HG02588 (cell line): ENCODE results near the gene KRT1.

Experiments
- ATAC-seq: cut with Tn5 transposase; IDR thresholded peaks from one replicate; pipeline ENCODE4 v1.9.1; 2021; ENCODE audit warnings: mild to moderate bottlenecking, moderate library complexity; ENCODE audit not compliant: unreplicated experiment

The KRT1 gene

DNA sequence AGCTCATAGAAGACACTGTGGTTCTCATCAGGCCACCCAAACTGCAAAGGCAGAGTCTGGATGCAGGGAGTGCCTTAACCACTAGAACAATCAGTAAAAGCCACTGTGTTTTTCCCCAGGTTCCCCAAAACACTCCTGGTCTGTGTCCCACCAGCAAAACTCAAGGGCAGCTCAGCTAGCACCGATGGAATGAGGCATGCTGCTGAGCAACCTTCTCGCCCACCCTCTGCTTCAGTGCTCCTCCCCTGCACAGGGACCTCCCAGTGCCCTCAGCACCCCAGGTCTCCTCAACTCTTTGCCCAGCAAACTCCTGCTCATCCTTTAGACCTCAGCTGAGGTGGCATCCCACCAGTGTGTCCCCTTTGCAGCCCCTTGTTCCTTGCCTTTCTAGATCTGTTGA, 19.2 kb upstream of the KRT1 start:
- ATAC-seq: no peak

DNA sequence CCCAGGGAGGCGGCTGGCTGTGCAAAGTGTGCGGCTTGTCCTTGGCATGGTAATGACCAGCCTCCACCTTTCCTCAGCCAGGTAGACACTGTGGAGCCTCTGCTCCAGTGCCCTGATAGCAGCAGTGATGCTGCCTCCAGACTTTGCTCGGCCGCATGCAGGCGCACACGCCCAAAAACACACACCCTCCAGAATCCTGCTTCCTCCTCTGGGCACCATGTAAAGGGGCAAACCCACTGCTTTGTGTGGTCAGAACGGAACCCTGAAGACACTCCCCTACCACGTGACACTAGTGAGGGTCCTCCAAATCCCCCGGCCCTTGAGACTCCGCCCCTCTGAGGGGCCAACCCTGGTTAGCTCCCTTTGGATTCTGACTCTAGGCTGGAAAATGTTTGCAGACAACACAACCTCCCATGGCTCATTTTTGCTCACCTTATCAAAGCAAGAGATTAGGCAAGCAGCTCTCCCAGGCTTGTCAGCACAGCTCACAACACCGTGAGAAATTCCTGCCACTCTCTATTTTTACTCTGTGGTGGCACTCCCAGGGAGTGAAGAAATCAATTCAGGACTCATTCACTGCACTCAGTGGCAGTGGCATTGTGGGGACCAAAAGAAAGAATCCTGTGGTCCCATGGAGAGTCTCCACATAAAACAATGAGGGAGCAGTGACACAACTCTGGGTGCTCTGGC, 18.6 kb upstream of the KRT1 start:
- no peak for ATAC-seq

DNA sequence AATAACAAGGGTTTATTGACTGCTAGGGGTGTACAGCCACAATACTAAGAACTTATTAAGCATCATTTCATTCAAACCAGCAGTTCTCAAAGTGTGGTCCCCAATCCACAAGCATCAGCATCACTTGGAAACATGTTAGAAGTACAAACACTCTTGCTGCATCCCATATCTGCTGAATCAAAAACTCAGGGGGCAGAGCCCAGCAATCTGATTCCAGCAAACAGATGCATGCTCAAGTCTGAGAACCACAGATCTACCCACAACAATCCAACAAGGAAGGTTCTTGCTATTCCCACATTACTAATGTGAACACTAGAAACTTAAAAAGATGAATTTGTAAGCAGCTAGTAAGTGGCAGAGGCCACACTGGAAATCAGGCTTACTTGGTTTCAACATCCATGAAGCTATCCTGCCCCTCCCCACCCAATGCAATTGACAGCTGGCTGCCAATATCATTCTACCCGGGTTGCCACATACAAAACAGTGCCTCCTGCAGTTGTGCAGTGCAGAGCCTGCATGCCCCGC, 16.9 kb upstream of the KRT1 start:
- no peak for ATAC-seq

DNA sequence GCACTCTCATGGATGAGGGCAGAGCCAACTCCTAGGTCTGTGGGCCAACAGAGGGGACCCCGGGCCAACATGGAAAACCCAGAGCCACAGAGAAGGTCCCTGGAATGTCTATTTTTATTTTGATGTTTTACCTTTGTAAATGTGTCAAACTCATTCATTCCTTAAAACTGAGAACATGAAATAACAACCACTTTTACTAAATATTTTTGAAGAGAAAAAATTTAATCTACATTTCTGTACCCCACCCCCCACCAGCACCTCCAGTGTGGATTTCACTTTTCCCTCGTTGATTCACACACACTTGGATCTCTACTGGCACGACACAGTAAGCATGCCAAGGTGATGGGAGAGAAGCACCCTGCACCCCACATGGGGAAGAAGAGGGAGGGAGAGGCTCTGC, 16.4 kb upstream of the KRT1 start:
- no peak for ATAC-seq

DNA sequence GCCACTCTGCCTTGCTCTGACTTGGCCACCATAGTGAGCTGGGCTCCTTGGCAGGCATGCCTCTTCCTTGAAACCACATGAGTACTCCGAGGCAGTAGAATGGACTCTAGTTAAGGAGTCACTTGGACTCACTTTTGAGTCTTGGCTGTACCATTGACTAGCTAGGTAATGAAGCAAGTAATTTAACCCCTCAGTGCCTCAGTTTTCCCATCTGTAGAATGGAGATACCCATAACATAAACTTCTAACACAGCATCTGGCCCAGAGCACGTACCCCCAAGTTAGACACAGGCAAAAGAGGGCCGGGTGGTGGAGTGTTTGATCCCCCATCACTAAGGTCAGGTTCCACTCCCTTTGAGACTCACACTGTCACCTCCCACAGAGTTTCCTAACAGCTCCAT, 14.8 kb upstream of the KRT1 start:
- no peak for ATAC-seq

DNA sequence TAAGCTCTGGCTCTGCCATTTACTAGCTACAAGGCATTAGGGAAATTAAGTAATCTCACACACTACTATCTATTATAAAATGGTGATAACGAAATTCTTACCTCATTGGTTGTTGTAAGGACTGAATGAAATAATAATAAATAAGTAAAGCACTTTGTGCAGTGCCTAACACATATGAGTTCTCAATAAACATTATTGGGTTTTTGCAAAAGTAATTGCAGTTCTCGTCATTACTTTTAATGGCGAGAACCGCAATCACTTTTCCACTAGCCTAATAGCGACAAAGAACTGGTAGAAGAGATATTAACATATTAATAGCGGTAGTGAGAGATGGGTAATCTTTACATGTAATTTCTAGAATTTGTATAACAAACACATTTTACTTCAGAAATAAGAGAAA, 13.9 kb upstream of the KRT1 start:
- ATAC-seq: no peak

DNA sequence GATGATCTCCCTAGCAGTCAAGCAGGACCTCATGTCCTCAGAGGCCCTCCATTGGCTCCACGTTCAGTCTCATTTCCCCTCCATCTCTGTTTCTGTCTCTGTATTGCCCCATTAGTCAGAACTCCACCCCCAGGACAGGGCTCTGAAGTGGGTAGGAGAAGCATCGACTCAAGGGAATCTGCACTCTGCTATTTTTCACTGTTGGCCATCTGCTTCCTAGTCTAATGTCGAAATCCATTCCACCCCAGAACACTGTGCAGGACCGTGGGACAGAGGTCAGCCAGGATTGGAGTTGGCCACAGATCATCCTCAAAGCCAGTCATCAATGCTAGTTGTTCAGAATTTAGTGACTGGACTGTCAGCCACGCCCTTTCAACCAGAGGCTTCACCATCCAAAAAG, 13.1 kb upstream of the KRT1 start:
- no peak for ATAC-seq

DNA sequence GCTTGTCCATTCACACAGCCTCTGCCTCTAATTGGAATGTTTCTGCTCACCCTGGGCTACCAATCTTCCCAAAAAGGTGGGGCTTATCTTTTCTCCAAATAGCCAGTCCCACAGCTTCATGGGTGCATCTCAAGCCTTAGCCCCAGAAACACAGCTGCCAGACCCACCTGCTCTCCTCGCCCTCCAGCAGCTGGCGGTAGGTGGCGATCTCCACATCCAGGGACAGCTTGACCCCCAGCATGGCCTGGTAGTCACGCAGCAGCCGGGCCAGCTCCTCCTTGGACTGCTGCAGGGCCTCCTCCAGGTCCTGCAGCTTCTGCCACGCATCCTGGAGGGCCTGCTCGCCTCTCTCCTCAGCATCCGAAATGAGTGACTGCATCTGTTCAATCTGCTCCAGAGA, 12.0 kb upstream of the KRT1 start:
- no peak for ATAC-seq

DNA sequence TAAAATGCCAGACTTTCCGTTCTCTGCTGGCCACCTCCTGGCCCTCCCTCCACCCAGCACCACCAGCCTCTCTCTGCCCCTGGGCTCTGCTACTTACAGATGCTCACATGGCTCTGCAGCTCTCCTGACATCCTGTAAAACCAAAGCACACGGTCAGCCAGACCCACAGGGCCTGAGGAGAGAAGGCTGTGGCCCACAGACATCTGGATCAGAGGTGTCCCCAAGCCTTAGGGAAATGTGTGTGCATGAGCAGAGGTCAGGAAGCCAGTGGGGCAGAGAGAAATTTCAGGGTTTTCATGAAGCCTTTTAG, 11.6 kb upstream of the KRT1 start:
- ATAC-seq: no peak

DNA sequence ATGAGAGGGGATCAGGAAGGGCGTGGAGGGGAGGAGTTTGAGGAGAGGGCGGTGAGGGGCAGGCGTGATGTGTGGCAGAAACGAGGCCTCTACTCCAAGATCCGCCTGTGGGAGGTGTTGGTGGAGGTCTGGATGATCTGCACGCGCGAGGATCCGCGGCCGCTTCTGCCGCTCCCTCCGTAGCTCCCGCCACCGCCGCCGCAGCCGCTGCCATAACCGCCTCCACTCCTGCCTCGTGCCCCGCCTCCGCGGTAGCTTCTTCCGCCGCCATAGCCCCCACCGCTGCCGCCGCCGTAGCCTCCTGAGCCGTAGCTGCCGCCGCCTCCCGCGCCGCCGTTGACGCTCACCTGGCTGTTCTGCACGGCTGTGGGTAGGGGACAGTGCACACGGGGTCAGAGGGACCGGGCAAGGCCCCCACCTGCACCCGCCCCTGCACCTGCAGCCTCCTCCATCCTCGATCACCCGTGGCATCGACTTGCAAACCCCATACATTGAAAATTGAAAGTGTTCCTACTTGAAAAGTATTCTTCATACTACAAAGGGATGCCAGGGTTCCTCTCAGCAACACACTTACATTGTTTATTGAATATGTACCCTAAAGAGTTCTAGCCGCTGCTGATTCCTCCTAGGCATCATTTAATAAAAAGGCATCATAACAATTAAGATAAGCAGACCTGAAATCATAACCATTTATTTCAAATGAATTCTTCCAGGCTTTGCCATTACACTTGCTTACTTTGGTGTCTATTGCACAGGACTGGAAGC, 11.1 kb upstream of the KRT1 start:
- ATAC-seq: no peak

DNA sequence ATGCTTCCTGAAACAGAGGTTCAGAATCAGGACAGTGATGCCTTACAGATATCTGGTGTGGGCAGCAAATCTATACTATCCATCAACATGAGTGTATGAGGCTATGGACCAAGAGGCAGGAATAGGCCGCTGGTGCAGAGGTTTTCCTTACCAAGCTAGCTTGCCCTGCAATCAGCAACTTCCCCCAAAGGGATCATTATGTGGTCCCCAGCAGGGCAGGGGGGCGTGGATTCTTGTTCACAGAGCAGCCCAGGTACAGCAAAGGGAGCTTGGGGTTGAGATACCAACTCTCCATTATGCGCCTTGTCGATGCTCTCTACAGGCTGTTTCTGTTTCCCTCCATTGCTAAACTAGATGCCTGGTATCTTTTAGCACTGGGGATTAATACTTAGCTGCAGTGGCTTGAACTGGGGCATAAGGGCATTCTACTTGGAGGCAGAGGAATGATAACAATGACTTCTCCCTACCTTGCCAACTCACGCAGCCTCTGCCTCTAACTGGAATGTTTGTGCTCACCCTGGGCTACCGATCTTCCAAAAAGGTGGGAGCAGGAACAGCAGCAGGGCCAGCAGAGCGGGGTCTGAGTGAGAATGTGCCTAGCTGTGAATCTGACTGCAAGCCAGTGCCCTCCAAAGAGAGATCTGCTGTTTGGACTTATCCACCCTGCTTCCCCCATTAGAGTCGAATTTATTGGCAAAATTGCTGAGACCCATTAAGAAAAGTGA, 10.3 kb upstream of the KRT1 start:
- no peak for ATAC-seq

DNA sequence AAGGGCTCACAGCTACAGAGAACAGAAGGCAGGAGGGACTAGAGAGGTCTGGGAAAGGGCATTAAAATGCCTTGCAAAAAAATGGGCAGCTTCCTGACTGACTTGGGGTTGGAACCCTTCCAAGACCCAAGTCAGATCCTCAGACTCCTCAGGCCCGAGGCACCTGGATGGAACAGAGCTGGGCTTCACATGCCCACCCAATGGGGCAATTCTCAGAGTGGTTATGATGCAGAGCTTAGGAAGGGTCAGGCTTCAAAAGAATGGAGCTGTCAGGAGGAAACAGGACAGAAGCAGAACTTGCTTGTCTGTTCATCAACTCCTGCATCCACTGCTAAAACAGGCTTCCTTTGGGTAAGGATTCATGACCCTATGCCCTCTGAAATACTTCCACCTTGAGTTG, 9.7 kb upstream of the KRT1 start:
- no peak for ATAC-seq

DNA sequence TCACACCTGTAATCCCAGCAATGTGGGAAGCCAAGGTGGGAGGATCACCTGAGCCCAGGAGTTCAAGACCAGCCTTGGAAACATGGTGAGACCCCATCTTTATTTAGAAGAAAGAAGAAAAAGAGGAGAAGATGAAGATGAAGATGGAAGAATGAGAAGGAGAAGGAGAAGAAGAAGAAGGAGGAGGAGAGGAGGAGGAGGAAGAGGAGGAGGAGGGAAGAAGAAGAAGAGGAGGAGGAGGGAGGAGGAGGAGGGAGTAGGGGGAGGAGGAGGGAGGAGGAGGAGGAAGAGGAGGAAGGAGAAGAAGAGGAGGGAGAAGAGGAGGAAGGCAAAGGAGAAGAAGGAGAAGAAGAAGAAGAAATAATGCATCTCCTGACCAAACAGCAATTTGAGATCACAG, 9.0 kb upstream of the KRT1 start:
- ATAC-seq: no peak

DNA sequence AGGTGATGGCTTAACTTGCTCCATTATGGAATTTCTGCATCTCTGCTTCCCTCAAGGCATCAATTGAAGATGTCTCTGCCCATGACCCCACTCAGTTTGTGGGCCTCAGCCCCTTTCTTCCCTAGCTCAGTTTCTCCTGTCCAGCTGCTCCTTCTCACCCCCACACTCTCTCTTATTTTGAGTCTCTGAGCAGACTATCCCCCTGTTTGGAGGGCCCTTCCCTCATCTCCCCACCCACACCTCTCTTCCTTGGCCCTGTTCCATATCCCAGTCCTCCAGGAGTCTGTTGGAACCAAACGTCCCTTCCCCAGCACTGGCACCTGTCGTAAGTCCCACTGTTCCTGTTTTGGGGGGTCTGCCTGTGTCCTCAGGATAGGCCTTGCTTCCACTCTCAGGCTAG, 8.3 kb upstream of the KRT1 start:
- ATAC-seq: no peak

DNA sequence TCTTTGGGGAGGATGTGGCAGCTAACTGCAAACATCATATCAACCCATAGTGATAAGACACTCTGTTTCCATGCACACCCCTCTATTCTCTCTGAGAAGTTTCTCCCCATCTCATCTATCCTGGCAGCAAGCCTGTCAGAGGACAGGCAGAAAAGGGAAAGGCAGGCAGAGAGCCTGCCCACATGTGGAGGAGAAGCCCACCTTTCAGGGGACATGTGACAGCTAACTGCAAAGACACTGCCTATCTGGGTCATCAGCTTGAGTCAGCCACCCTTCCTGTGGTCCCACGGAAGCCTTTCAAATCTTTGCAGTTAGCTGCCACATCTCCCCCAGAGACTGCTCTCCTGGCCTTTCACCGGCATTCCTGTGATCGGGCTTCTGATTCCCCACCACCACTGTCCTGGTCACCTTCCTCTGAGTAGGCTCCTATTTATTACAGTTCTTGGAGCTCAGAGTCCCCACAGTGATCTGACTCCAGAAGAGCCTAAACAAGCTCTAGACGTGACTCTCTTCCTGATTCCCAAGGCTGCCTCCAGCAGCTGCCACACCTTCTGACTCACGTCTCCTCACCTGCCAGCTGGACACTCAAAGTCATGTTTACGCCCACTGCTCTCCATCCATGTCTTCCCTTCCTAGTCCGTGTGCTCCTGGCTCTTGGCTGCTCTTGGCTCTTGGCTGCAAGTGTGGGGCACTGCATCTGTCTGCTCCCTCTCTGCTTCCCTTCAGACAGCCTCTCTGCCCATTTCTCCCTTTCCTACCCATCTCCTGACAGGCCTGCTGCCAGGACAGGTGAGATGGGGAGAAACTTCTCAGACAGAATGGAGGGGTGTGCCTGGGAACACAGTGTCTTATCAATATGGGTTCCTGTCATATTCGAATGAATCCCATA, 7.5 kb upstream of the KRT1 start:
- no peak for ATAC-seq

DNA sequence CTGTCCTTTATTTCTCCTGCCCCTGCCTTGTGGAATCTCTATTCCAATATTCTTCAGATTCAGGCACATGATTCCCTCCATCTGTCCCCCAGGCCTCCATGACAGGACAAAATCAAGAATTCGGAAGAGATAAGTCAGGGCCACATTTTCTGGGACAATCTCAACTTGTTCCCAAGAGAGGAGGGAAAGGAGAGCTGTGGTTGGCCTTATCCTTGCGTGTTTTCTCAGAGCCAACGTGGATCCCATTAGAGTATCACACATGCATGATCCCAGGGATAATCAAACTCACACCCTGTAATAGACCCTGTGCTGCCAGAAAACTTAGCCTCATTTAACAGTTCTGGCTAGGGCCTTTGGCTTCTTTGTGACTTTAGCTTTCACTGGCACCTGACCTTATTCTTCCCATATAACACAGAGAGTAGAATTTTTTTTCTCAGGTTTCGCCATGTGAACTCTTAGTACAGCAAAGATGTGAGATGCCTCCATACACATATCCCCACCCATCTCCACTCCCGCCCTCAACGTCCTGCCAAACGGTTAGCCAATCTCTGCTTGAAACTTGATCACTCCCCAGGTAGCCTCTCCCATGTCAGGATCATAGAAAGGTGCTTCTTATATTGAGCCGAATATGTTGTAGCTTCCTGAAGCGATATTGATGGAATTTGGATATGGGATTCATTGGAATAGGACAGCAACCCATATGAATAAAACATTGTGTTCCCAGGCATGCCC, 6.7 kb upstream of the KRT1 start:
- ATAC-seq: no peak

DNA sequence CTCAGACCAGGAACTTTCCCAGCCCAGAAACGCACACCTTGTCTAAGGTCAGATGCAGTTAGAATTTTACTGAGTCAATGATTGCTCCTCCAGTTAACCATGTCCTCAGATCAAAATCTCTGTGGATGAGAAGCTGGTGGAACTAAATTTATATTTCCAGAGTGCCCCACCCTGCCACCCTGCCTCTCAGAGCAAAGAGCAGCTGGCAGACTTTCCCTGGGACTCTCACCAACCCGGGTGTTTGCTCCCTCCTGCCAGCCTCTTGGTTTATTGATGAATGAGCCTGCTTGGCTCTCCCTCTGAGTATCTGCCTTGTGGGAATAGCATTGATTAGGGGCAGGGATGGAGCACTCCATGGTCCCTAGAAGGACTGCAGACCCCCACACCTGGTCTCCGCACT, 5.9 kb upstream of the KRT1 start:
- no peak for ATAC-seq

DNA sequence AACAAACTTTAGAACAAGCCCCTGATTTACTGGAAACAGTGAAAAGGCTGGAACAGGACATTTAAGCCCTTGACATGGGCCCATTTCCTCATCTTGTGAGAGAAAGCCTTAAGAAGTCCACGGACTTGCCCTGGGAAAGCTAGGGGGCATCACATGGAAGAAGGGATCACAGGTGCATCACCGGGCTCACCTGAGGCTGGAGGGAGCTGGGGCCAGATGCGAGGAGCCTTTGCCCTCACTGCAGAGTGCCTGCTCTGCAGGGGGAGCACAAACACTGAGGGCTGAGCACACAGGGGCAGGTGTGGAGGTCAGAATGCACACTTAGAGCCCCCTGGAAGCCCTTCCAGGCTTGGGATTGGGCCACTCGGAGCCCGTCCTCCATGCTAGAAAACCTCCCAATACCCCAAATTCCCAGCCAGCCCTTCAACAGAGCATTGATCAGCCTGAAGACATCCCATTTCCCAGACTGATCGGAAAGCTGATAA, 5.2 kb upstream of the KRT1 start:
- no peak for ATAC-seq

DNA sequence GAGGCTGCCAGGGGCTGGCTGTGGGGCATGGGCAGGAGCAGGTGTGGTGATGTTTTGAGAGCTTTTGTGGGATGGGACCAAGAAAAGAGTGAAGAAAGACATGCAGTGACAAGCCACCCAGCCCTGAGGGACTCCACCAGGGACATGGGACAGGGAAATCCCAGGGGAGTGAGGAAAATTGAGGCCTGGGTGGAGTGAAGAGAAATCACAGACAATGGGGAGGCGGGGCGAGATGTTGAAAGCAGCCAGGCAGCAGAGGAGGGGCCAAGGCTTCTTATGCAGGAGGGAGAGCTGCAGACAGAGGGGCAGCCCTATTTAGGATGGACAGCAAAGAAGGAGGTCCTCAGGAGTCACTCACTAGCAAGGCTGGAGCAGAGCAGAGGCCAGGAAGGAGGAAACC, 4.2 kb upstream of the KRT1 start:
- ATAC-seq: no peak

DNA sequence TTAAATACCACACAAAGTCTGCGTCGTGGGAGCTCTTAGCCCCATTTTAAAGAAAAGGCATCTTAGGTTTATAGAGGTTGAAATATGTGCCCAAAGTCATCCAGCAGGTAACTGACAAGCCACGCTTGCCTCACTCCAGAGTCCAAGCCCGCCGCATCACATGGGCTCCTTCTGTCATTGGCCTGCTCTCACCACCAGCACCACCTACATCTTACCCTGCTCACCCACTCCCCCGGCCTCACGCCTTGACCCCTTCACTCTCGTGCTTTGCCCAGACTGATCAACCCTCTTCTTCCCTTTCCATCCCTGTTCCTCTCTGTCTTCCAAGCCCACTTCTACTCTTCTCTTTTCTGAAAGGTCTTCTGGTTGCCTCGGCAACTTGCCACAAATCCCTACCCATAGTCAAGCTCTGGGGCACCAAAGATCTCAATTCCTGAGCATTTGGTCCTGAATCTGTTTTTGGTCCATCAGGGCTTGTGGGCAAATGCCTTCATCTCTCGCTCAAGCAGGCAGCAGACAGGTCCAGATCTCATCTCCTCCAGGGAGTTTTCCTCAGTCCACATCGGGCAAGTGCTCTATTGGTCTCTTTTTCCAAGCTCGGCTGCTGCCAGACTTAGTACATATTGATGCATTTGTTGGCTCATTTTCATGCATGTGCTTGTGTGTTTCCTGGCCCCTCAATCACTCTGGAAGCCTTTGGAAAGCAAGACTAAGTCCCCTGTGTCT, 3.5 kb upstream of the KRT1 start:
- ATAC-seq: no peak
